GM21825 (cell line): ENCODE results near the gene SYCP2.

Source experiments
- ATAC-seq: cut with Tn5 transposase; IDR thresholded peaks from one replicate; pipeline ENCODE4 v1.9.1; 2021; ENCODE audit warnings: mild to moderate bottlenecking, moderate library complexity; ENCODE audit not compliant: unreplicated experiment

The SYCP2 gene

DNA sequence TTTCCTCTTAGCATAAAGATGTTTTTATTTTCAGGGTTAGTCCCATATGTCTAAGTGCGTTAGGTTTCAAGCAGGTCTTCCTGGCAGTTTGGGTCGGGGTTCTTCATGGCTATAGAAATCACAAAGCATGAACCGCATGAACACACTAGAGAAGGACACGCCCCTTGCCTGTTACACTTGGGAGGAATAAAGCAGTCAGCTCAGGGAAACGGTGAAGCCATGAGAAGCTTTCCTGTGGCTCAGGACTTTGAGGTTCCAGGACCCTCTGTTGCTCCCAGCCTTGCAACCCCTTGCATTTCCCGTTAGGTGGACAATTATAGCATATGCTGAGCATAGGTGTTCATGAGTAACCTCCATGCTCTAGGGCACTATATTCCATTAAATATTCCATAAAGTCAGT lies 96.7 kb downstream of the SYCP2 start:
- ATAC-seq: no peak

DNA sequence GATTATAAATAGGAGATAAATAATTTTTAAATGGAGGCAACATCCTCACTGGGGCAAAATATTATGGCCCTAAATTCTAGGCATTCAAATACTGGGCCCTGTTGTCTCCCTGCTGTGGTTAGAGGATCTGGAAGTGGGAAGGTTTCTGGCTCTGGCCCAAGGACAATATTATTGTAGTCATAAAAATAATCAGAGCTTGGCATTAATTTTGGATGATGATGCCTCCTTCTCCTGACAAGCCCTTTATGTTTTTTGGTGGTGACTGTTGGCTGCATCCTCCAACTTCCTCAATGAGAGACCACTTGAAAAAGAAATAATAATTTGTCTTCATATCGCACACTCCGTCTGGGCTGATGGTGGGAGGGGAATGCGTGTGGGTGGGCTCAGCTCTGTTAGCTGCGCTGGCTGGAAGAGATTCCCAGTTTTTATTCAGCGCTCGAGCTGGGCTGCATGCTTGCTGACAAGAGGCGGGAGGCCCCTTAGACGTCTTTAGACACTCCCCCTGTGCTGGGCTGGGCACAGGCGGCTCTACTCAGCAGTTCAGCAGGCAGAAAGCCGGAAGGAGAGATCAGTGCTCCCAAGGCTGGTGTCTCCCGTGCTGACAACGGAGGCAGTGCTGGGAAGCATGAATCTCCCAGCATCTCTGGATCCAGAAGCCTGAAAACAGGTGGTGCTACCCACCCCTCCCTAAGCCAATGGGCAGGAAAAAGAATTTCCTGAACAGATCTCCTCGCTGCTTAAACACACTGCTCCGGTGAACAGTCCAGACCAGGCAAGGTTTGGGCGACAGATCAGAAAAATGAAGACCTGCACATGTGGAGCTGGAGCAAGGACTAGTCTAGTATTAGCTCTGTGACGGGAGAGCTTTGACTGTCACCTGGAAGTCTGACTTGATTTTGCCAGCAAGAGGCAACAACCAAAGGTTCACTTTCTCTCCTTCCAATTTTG lies 97.7 kb downstream of the SYCP2 start:
- no peak for ATAC-seq

DNA sequence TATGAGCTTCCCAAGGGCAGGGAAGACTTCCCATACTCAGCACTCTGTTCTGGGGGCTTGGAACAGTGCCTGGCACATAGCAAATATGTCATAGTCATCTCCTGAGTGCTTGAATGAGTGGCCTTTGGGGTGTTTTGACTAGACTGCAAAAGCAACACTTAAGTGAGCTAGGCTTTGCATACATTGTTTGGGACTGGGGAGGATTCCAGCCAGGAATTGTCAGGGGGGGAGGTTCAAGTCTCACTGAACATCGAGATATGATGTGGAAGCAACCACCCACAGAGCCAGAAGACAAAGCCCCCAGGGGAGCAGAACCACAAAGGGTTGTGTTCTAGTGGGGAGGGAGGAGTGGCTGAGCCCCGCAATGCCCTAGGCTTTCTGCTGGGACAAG lies 98.4 kb downstream of the SYCP2 start:
- ATAC-seq: no peak

DNA sequence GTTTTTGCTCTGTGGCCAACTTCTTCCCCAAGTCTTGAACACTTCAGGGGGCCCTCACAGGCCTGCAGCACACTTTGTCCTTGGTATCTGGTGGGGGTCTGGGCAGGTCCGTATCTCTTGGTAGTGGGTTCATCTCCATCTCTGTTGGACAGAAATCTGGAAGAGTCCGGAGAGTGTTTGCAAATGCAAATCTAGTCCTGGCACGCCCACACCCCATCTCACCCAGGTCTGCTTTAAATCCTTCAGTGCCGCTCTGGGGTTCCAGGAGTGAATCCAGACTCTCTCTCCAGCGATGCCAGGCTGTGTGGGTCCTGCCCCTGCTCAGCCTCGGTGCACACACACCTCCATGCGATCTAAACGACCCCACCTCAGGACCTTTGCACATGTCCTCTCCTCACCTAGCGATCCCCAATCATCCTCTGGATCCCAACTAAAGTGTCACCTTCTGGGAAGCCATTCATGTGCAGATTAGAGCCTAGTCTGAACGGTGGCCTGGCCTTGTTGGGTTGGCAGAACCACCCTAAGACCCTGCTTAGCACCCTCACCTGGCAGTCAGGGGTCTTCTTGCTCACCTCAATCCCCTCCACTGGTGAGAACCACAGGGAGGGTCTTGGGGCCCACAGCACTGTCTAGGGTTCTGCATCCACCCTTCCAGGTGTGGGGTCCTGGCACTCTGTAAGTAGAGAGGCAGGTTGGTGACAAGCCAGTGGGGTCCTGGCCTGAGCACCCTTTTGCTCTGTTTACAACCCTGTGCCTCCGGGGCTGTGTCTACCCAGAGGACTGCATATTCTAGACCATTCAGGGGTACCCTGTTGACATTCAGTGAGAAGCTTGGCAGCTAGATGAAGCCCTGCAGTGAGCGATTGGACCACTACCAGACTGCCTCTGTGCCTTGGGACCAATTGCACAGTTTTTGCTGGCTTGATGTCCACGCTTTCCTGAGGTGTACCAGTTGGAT lies 100.8 kb downstream of the SYCP2 start:
- no peak for ATAC-seq

DNA sequence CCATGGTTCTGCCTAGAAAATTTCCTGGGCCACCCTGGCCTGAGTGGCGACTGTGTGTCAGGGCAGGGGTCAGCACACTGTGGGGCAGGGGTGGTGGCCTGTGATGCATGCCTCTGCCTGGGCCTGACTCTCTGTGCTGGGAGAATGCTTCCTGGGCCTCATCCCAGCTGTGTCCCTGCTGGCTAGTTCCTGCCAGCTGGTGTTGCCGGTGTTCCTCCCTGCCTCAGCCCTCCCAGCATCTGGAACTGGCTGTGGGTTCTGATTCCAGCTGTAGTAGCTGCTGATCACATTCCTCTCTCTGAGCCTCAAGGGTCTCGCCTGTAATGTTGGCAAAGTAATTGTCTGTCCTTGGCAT lies 101.5 kb downstream of the SYCP2 start:
- ATAC-seq: no peak

DNA sequence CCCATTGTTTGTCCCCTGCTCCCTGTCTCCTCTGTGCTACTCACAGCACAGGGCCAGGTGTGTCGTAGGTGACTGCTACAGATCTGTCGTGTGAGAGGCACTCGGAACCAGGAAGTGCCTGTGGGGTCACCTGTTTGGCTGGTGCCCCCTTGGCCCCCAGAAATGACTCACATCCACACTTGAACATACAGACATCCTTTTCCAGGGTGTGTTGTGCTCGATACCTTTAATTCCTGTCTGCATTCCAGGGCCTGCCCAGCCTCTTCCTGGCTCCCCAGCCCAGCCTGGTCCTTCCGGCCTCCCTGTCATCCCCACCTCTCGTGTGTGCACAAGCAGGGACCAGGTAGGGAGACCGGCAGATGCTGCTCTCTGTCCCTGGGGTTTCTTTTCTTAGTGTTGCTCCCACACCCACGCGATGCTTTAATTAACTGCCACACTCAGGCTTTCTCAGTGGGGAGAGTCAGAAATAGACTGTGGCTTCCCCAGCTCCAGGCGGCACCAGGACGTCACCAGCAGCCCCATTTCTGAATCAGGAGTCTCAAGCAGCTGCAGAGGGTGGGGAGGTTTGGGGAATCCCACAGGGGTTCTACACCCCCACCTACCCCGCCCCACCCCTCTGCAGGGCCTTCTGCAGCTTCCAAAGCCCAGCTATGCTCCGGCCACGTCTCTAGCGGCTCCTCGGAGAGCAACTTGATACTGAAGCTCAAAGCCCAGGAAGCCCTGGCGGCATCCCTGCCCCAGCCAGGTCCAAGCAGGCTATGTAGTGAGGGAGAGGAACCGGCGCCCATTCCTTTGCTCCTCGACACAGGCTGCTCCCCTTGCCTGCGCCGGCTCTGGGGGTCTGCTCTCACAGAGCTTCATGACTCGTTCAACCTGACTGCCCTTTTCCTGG lies 102.2 kb downstream of the SYCP2 start:
- ATAC-seq: no peak

DNA sequence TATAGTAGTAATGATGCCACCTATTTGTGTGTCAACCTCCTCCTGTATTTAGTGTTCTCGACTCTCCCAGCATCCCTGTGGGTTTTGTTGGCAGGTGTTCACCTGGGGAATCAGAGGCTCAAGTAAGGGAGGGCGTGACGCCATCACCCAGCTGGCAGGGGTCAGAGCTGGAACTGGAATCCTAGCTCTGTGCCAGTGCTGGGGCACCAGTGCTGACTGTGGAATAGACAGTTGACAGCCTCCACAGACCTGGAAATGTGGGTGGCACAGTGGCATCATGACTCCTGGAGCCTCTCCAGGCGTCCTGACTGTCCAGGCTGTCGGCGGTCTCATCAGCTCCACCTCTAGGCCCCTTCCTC lies 102.8 kb downstream of the SYCP2 start:
- ATAC-seq: no peak

DNA sequence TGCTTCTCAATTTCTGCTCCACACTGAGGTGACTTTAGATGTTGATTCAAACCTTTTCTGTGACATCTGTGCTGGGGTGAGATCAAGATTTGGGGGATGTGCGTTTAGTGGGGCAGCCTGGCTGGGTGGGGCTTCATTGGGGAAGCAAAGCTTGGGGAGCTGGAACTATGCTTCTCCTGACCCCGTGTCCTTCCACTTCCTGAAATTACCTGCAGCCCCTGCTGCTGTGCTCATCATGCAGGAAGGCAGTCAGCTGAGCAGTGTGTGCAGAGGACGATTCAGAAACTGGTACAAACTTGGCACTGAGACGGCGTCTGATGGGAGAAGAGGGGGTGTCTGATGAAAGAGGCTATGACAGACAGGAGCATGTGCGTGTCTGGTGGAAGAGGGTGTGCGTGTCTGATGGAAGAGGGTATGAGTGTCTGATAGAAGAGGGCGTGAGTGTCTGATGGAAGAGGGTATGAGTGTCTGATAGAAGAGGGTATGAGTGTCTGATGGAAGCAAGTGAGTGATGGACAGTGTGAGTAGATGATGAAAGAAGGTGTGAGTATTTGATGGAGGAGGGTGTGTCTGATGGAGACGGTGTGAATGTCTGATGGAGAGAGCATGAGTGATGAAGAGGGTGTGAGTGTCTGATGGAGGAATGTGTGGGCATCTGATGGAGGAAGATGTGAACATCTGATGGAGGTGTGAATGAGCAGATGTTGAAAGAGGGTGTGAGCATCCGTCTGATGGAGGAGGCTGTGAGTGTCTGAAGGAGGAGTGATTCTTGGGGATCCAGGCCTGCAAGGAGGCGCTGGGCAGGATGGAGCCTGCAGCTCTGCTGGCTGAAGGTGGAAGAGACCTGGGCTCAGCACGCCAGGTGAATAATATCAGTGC lies 103.4 kb downstream of the SYCP2 start:
- no peak for ATAC-seq

DNA sequence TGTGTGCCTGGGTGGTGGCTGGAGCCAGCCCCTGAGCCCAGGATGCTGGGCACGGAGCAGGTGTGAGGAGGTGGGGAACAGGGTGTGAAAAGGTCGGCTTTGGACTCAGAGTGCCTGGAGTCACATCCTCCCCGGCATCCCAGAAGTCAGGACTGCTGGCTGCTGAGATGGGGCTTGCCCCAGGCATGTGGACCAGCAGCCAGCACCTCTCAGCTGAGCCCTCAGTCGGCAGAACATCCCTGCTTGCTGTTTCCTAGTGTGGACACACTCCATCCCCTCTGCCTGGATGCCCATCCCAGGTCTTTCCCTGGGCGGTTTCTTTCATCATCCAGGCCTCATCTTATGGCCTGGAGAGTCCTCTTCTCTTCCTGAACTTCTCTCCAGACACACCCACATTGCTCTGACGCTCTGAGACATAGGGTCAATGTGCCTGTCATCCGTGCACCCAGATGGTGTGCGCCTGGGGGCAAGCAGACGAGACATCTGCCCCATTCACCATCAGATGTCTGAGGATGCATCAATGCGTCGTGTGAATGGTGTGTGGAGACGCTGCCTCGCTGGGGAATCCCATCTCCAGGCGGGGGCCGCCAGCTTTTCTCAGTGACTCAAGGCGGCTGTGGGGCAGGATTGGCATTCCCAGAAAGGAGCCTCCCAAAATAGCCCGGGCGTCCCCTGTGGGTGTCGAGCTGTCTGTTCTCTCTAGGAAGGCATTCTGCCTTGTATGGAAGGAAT lies 104.2 kb downstream of the SYCP2 start:
- no peak for ATAC-seq

DNA sequence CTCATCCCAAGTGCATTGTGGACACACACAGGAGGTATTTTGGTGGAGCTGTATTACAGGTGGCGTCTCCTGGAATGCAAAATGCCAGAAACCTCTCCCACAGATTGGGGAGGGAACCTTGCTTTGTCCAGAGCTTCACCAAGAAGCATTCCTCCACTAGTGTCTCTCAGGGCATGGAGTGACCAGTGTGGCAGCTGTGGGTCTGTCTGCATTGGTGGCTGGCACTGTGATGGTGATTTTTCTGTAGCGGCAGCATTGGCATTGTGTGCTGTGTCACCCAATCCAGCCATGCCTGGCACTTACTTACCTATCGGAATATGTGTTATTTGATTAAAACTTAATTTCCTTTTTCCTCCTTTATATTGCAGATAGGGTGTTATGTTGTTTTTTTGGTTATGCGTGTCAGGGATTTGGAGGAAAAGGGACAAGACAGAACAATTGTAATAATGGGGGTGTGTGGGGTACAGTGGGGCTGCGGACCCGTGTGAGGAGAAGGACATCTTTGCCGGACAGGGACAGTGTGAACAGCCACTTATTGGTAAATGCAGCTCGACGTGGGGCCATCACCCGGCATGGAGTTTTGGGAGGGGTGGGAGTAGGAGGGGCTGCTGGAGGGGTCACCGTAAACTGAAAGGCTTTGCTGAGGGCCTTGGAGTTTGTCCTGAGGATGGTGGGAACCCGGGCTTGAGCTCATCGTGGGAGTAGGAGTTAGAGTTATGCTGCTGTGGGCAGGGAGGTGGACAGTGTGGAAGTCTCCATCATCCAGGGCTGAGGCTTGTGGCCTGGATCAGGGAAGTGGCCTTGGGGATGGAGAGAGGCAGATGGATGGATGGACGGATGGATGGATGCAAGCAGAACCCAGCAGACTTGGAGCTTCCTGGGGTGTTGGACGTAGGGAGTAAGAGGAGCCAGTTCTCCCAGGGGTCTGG lies 105.0 kb downstream of the SYCP2 start:
- ATAC-seq: no peak

DNA sequence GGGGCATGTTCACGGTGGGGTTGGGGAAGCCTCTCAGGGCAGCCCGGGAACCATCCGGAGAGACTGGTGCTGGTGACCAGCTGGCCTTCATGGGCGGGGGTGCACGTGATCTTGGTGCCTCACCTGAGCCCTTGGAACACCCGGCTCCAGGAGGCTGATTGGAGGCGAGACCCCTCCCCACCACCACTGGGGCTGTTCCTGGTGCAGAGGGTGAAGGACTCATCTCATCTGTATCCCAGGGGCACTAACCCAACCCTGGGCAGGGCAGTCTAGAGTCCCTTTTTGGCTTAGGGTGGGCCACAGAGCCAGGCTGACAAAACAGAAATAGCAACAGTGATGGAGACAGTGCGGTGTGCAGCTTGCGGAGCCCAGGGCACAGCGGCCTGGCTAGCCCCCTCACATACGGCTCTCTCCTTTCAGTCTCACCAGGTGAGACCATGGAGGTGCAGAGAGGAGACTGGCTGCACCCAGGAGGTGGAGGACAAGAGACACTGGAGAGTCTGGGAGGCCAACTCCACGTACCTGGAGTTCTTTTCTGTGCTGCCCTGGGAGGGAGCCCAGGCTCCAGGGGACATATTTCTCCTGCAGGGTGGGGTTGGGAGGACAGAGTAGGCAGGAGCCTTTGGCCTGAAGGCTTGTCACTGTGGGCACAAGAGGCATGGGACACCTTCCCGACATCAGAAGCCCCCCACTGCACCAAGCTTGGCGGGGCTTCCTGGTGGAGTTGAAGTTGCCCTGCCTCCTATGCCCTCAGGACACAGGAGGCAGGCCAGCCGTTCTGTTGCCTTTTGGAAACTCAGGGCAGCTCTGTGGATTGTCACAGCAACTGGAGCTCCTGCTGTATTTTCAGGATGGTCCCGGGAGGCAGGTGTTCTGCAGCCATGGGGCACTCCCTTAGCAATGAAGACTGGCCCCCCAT lies 106.0 kb downstream of the SYCP2 start:
- ATAC-seq: no peak

DNA sequence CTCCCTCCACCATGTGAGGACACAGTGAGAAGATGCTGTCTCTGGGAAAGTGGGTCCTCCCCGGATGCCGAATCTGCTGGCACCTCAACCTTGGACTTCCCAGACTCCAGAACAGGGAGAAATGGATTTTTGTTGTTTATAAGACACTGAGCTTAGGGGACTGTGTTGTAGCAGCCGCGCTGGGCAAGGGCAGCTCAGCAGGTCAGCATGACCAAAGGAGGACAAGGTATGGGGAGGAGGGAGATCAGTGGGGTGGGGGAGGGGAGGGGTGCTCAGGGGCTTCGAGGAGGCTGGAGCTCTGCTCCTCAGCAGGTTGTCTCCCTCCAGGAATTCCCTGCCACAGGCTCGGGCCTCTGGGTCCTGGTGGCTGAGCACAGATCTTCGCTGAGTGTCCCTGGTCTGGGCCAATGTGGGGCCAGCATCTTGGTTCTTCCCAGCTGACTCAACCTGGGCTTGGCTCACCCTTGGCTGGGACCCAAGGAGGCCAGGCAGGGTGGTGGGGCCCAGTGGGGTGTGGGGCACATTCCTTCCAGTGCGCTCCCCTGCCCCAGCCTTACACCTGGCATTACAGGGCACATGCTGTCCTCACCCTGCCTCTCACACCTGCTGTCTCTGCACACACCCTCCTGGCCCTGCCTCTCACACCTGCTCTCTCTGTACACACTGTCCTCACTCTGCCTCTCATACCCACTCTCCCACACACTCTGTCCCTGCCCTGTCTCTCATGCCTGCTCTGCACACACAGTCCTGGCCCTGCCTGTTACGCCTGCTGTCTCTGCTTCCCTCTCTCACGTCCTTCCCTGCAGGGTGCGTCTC lies 107.3 kb downstream of the SYCP2 start:
- no peak for ATAC-seq

DNA sequence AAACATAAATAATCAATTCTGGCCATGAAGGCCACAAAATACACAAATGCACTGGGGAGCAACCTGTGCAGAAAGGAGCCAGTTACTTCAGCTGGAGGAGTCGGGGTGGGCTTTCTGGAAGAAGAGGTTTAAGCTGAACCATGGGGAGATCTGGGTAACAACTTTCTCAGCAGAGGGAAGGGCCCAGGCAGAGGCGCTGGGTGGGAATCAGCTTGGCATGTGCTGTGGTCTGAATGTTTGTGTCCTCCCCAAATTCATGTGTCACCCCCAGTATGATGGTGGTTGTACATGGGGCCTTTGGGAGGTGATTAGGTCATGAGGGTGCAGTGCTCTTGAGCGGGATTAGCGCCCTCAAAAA lies 107.9 kb downstream of the SYCP2 start:
- no peak for ATAC-seq

DNA sequence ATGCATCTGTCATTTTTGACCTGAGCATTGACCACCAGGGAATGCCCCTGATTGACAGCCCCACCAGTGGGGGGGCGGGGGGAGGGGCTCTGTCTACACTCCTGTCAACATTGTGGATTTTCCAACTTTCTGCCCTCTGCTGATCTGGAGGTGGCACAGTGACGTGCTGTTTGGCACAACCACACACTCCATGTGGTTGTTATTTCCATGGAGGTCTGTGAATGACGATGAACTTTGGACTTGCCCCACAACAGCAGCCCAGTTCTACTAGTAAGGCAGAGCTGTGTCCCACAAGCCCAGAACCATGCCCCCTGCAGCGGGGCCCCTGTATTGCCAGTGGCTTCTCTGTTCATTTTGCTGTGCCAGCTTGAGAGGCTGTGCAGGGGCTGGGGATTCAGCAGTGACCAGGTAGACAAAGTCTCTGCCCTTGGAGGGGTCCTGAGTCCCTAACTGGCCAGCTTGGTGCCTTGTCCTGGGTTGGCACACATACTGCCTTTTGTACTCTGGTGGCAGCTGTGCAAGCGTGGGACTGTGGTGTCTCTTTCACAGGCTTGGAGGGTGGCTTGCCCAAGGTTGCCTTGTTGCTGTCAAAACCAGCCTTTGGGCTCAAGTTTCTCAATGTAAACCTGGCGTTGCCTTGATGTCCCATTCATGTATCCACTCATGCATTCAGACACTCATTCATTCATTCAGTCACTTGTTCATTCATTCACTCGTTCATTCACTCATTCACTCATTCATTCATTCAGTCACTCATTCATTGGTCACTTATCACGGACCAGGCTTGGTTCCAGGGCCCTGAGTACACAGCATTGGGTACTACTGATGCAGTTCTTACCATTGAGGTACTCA lies 108.5 kb downstream of the SYCP2 start:
- ATAC-seq: no peak

DNA sequence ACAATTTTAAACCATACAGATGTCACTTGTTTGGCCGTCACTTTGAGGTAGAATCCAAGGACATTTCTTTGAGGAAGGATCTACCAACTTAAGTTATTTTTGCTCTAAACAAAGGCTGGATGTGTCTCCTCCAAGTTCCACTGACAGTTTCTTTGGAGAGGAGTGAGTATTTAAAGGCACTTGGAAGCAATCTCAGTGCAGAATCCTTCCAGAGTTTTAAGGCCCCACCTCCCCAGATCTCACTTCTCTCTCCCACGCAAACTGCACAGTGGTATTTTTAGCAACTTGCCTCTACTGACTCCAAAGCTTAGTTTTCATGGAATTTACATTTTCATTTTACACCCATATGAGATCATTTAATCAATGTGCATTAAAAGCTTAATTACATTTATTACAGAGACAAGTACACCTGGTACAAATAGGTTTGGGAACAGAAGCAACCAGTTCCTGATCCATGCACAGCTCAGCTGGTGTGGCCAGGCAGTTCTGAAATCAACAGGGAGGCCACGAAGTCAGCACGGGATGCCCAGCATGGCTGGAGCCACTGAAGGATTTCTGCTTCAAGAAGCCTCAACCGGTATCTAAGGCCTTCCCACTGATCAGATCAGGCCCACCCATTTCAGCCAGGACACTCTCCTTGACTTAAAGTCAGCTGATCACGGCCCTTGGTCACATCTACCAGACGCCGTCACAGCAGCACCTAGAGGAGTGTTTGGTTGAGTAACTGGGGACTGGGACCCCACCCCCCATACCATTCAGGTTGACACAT lies 109.8 kb downstream of the SYCP2 start:
- ATAC-seq: no peak
